SIG-M5 (cell line): ENCODE results near the gene CCDC136.

ENCODE experiments used
- DNase-seq: peaks from one replicate; lab custom pipeline; 2025; lab: John Stamatoyannopoulos, UW

CCDC136 gene

GRCh38 chr7:128862571-128863432 lies 71.0 kb downstream of the CCDC136 start, which contains the start of gene ATP6V1F:
TSS of gene ATP6V1F (plus strand) at chr7:128862856. CDS start at chr7:128862905, 49 bp downstream.
- peak; percentile 65 for DNase-seq

- no peak for DNase-seq
These were observed 71.7 kb downstream of the CCDC136 start for GRCh38 chr7:128863433-128863989.

DNA sequence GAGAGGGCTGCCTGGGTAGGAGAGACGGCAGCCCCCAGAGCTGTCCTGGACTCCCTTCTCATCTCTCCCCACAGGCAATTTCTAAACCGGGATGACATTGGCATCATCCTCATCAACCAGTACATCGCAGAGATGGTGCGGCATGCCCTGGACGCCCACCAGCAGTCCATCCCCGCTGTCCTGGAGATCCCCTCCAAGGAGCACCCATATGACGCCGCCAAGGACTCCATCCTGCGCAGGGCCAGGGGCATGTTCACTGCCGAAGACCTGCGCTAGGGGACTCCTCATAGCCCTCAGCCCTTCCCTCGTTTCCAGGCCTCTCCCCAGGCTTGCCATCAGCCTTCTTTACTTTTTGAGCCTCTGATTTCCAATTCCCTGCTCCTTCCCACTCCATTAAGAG lies 73.5 kb downstream of the CCDC136 start:
- DNase-seq, result no peak

- DNase-seq, result no peak
These were observed 74.5 kb downstream of the CCDC136 start for GRCh38 chr7:128865996-128866877.

- no peak for DNase-seq
These were observed 75.5 kb downstream of the CCDC136 start for GRCh38 chr7:128867241-128867640.

- no peak for DNase-seq
These were observed 76.3 kb downstream of the CCDC136 start for GRCh38 chr7:128867842-128868623.

DNA sequence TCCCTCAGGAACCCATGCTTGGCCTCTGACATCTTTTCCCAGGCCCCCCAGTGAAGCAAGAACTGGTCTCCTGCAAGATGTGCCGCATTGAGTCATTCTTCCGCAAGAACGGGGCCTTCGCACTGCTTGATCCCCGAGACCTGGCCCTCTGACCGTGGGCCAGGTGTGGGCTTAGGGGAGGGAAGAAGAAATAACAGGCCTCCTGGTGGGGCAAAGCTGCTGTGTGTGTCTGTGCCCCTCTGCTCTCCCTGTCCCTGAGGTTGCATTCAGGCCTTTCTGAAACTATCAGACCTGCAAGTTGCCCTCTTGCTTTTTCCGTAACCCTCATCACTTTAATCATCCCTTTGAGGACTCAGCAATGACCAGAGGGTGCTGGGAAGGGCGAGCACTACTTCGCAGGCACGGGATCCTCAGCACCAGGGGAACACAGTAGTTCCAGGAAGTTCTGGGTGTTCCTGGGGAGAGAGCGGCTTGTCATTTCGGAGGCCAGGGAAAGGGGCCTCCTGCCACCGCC lies 76.9 kb downstream of the CCDC136 start:
- DNase-seq, result no peak

DNA sequence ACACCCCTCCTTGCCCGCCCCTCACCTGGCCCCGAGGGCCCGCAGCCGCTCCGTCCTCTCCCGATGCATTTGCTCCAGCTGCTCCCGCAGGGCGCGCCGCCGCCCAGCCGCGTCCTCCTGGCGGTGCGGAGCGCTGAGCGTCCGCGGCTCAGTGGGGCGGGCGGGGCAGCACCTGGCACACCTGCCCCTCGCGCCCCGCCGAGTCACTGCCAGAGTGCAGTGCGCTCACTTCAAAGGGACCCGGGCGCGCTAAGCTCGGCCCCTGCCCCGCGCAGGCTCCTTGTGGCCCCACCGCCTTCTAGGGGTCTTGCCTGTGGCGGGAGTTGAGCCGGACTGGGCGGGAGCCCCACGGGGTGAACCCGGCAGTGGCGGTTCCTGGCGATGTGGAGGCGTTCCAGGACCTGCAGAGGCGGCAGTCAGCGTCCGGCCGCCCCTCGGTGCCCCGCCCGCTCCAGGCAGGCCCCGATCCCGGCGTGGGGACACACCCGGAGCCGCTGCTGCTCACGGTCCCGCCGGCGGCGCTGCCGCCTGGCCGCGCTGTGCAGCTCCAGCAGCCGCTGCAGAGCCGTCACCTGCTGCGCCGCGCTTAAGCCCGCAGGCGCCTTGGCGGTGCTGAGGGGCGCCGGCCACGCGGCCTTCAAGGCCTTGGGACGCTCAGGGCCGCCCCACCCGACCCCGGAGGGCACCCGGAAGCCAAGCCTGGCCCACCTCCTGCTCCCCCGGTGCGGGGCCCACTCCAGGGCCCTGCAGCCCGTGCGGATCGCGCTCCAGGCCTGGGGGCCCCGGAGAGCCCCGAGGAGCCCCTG lies 77.6 kb downstream of the CCDC136 start:
- DNase-seq, result no peak

GRCh38 chr7:128869944-128870285 lies 78.1 kb downstream of the CCDC136 start:
- no peak for DNase-seq

DNA sequence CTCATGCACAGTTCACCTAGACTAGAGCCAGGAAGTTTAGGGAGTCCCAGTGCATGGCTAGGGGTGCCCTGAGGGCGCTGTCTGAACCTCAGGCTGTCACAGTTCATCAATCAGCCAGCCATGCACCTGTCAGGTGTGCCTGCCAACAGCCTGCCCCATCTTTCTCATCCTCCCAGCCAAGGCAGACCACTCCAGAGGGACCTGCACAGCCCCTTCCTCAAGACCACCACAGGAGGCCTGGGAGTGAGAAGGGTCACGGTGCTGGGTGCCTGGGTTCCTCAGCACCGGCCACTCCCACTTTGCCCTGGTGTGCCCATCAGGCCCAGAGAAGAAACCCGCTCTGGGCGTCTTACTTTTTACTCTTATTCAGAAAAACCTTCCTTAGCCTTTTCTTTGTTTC lies 79.3 kb downstream of the CCDC136 start:
- DNase-seq, result no peak
